Dermis microvascular lymphatic vessel endothelial cell (primary cell): Measurements from ENCODE around the gene AKR1B15. TPM values are rescaled to one million over a fixed set of nuclear protein-coding genes. Genes with fewer than 3 reads are reported as not detected.
"Not testable (repeated sequence)": the region's sequence is repeated elsewhere in the genome, so short reads cannot be mapped to it uniquely, and the experiment has no call there.

ENCODE experiments used
- DNase-seq, 2 donors: peaks; one replicate each; pipeline versions ENCODE4 v3.0.0 to v3.0.0-alpha.2; 2010; ENCODE audit warnings: low read depth in 2 of 2
- total RNA-seq: library from RNA; depleted of rRNA; stranded (reverse); fragments of >200 nt; gene quantifications from 2 replicates; pipeline ENCODE4 v1.2.1, GENCODE V29; 2014

AKR1B15 gene
- total RNA-seq, 1 donor from 2014 or later = not detected

DNA sequence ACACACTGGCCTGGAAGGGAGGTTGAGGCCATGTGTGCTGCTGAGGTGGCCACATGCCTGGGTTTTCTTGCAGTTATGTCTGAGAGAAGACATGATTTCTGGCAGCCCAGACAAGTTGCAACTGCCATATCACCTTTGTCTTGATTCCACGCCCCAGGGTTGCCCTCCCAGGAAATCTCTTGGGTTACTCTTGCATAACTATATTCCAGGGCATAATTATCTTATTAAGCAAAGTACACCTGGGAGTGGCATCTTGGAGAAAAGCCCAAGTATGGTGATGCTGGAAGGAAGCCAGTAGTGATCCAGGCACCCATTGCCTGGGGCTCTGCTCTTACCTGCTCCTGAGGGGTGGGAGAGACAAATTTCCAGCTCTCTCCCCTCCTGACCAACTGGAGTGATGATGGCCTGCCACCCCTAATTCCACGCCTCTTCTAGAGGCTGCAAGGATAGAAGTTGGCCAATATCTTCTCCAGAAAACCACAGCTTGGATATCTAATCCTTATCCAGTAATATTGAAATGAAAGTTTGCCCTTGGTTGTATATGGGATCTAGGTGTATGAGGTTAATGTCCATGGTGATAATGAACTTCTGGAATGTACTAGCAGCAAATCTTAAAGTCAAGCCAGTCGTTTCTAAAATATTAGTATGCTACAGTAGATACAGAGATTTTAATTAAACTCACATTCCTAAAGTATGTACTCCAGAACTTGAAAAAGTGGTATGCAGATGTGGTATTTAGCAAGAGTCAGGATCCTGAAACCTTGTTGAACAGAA lies 16.5 kb upstream of the AKR1B15 start:
- DNase-seq = no peak

DNA sequence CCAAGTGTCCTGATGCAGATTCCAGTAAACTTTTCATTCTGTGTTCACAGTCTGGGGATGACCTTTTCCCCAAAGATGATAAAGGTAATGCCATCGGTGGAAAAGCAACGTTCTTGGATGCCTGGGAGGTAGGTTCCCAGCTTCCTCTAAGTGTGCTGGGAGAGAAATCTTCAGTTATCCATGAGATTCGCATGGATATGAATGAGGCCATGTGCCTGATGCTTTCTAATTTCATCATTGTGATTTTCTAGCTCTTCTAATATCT lies 16.0 kb upstream of the AKR1B15 start:
- no peak for DNase-seq

DNA sequence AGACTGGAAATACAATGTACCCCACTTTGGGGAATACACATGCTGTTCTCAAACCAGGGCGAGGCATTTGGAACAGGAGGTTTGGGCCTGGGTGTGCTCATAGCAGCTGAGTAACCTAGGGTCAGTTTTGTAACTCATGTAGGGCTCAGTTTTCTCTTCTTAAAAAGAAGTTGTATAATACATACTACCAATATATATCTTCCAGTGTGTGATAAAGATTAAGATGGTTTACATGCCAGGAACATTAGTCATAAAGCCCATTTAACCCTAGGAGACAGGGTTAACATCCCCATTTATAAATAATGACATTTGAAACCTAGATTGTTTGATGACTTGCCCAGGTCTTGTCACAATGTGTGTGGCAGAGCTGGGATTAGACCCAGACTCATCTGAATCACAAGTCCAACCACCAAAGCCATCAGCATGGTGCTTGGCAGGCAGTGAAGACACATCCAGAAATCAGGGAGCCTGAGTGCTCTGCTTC lies 15.6 kb upstream of the AKR1B15 start:
- no peak for DNase-seq

GRCh38 chr7:134534633-134535032 lies 14.3 kb upstream of the AKR1B15 start:
- no peak for DNase-seq

- DNase-seq = no peak
These were observed 13.5 kb upstream of the AKR1B15 start for GRCh38 chr7:134535272-134535918.

DNA sequence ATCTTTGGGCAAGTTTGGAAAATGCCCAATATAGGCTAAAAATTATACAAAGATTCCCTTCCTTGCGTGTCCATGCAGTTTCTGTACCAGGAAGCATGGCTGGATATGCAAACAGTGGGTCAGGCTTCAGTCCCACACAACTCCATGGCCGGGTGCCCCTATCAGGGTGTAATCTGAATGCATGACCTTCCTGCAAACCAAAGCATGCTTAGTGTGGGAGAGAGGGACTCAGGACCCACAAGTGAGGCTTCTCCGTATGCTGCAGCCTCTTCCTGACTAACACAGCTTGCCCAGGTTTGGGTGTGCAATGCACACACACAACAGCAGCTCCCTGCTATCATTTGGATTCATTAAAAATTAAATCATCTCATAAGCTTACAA lies 13.0 kb upstream of the AKR1B15 start:
- no peak for DNase-seq

GRCh38 chr7:134536558-134536957 lies 12.4 kb upstream of the AKR1B15 start:
- DNase-seq = not testable (repeated sequence)

GRCh38 chr7:134537273-134537781 lies 11.6 kb upstream of the AKR1B15 start:
- DNase-seq = not testable (repeated sequence)

DNA sequence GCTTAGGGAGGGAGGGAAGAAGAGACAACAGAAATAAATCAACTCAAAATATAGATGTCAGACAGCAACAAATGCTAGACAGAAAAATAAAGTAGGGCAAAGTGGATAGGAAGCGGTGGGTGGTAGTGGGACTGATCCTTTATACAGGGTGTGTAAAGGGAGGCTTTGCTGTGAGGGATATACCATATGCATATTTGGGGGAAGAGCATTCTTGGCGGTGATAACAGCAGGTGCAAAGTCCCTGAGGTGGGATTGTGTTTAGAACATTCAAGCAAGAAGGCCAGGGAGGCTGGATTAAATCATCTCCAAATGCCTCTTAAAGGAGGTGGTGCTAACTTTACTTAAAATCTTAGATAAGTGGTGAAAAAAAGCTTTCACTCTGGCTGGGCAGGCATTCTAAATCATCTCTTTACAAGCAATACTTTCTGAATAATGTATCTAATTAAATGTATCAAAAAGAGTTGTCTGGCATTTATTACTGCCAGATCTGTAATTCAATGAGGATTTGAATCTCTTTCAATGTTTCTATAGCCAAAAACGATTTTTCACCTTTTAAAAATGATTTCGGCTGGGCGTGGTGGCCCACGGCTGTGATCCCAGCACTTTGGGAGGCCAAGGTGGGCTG lies 9.4 kb upstream of the AKR1B15 start:
- no peak for DNase-seq

DNA sequence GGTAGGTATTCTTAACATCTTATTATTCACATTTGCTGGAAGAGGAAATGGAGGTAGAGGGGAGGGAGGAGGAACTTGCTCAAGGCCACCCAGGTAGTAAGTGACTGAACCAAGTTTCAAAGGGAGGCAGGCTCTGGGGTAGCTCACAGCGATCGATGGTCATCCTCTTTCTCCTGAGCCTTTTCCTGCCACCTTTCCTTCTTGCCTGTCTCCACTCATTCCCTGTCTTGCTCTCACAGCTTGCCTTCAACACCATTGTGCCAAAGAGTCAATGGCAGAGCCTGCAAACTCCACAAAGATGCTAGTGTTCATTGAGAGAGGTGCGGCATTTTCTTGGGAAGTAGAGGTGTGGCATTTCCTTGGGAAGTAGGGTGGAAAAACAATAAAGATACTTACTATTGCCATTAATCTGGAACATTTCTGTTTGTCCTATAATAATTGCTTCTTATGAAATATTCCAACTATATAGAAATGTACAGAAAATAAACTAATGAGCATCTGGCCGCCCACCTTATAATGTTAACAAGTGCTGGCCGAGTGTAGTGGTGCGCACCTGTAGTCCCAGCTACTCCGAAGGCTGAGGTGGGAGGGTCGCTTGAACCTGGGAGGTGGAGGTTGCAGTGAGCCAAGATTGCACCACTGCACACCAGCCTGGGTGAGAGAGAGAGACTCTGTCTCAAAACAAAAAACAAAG lies 7.3 kb upstream of the AKR1B15 start:
- DNase-seq = not testable (repeated sequence)

DNA sequence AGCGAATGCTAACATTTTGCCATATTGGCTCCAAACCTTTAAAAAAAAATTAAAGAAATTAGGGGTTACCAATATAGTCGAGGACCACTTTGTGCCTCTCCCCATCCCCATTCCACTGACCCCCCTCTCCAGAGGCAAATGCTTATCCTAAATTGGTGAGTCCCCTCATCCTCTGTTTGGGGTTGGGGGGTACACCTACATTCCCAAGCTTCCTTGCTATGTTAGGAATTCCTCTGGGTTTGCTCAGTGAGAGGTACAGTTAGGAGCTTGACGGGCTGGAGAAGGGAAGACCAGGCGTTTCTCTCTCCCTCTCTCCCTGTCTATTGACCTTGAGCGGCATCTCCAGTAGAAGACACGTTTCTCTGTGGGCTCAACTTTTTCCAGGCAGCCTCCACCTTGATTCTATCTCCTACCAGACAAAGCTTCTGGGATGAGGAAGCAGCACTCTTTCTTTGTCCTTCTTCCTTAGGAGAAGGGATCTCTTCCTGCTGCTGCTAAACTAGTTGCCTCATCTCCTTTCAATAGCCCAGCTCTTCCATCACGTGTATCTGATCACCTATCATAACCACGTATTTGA lies 6.6 kb upstream of the AKR1B15 start:
- no peak for DNase-seq

GRCh38 chr7:134545380-134545779 lies 3.5 kb upstream of the AKR1B15 start:
- DNase-seq = no peak

DNA sequence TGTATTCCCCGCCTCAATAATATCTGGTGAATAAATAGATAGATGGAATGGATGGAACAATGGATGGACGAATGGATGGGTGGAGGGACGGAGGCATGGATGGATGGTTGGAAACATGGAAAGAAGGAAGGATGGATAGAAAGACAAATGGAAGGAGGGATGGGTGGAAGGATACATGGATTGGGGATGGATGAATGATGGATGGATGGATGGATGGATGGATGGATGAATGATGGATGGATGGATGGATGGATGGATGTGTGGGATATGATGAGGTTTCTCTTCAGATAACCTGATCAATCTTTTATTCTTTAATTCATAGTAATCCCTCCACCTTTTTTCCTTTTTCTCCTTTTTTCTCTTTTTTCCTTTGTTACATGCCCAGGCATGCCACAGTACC lies 3.0 kb upstream of the AKR1B15 start:
- DNase-seq = no peak

DNA sequence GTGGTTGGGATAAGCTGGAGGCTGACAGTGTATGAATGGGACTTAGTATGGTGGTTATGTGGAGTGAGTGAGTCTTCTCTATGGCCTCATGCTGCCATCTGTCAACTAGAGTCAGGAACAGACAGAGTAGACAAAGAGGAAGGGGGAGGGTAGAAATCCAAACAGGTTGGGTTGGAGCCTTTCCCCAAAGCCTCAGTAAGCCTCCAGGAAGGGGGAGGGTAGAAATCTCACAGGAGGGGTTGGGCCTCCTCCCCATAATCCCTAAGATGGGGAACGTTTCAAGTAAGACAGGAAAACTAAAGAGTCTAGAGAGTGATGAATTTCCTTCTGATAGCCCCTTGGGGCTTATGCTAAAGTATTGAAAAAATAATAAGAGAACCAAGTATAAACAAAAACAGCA lies 2.0 kb upstream of the AKR1B15 start:
- DNase-seq = no peak

GRCh38 chr7:134547397-134548054 lies 1.4 kb upstream of the AKR1B15 start:
- DNase-seq = peak; percentile 23 to 73

DNA sequence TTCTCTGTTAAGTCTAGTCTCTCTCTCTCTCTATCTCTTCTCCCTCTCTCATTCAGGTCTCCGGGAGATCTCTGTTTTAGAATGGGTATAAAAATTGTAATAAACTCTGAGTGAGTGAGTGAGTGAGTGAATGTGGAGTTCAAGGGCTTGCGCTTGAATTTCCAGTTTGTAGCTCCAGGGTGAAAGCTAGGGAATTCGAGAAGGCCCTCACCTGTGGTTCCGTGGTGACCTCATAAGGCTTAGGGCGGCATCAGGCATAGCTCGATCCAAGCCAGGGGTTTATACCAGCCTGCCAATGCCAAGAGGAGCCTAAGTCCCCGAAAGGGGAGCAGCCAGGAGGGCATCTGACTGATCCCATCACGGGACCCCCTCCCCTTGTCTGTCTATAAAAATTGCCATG lies 456 bp downstream of the AKR1B15 start:
- no peak for DNase-seq

- peak in 1 of 2 donors; percentile 19 for DNase-seq
These were observed 3.2 kb downstream of the AKR1B15 start for GRCh38 chr7:134552105-134552504.

DNA sequence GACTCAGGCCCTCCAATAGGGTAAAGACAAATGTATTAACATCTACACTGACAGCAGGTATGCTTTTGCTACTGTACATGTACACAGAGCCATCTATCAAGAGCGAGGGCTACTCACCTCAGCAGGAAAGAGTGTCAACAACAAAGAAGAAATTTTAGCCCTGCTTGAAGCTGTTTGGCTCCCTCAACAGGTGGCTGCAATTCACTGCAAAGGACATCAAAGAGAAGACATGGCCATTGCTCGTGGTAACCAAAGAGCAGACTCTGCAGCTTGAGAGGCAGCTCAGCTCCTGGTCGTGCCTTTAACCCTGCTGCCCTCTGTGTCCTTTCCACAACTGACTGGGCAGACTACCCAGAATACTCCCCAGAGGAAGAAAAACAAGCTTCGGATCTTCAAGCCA lies 5.1 kb downstream of the AKR1B15 start:
- DNase-seq = peak in 1 of 2 donors; percentile 8

DNA sequence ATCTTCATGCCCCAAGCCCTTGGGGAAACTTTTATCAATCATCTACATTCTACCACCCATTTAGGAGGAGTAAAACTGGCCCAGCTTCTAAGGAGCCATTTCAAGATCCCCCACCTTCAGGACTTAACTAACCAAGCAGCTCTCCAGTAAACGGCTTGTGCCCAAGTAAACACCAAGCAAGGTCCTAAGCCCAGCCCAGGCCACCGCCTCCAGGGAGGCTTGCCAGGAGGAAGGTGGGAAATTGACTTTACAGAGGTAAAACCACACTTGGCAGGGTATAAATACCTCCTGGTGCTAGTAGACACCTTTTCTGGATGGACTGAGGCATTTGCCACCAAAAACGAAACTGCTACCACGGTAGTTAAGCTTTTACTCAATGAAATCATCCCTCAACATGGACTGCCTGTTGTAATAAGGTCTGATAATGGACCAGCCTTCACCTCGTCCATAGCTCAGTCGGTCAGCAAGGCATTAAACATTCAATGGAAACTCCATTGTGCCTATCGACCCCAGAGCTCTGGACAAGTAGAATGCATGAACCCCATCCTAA lies 5.6 kb downstream of the AKR1B15 start:
- DNase-seq = no peak

GRCh38 chr7:134557391-134557790 lies 8.5 kb downstream of the AKR1B15 start:
- DNase-seq = no peak

- no peak for DNase-seq
These were observed 9.5 kb downstream of the AKR1B15 start for GRCh38 chr7:134558370-134558769.
